ENCODE results near the gene SLC40A1.

Gene SLC40A1

DNA sequence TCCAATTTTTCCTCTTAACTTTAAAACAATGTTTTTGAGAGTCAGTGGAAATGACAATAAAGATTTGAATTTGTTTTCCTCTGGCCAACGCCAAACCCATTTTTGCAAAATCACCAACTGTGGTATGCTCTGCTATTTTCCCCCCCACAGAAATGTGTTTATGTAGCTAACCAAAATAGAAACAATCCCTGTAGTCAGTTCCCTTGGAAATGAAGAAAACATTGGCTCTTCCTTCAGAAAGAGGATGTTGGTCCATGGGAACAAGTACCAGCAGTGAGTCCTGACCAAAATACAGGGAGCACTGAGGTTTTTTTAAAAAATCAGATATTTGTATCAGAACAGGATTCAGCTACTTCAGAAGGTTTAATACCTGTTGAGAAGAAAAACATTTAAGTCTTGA lies 65.3 kb downstream of the SLC40A1 start:
- Histone ChIP-seq H3K9ac (ENCODE audit: low read length) (no peak overlapping the region), H3K4me3 (ENCODE audit: low read depth, low read length) (no peak overlapping the region), H4K8ac (ENCODE audit: low read depth, low read length) (no peak overlapping the region), H4K91ac (ENCODE audit: low read depth, low read length) (no peak overlapping the region), H2AK5ac (ENCODE audit: low read length) (no peak overlapping the region), H3K23ac (ENCODE audit: low read length) (no peak overlapping the region), H3K27ac (ENCODE audit: low read depth, low read length) (no peak overlapping the region), H3K14ac (ENCODE audit: low read length) (no peak overlapping the region), H3K27me3 (ENCODE audit: insufficient read depth, low read length) (no peaks in the 10 kb centered on the region), H2BK12ac (ENCODE audit: low read length) (no peak overlapping the region), H3K79me1 (ENCODE audit: low read length) (peaks cover 4% of the 10 kb centered on the region), H3K9me3 (ENCODE audit: insufficient read depth, low read depth, low read length) (no peaks in the 10 kb centered on the region), H4K12ac (ENCODE audit: low read depth, low read length) (no peak overlapping the region), H3K4me1 (ENCODE audit: control insufficient read depth in 1 of 2, insufficient read depth in 2 of 2, low read length in 2 of 2) (peaks cover 2 to 5% of the 10 kb centered on the region in 2 experiments), H2BK5ac (ENCODE audit: low read depth, low read length, poor library complexity) (no peak overlapping the region), H3K4ac (ENCODE audit: low read depth, low read length) (no peak overlapping the region), H3K36me3 (ENCODE audit: control insufficient read depth in 1 of 2, insufficient read depth in 2 of 2, low read length in 2 of 2) (no peaks in the 10 kb centered on the region), H3K18ac (ENCODE audit: low read length) (no peak overlapping the region), H3K79me2 (ENCODE audit: control insufficient read depth, insufficient read depth, low read length, poor library complexity) (no peaks in the 10 kb centered on the region), H2AFZ (ENCODE audit: insufficient read depth, low read length, poor library complexity) (no peak overlapping the region), H2BK120ac (ENCODE audit: insufficient read depth, low read length, poor library complexity) (no peak overlapping the region), H3K4me2 (ENCODE audit: low read length) (no peak overlapping the region)
- DNase-seq: no peak
- no CpG with 5 or more reads among the region's 1 CpG for WGBS (ENCODE audit: extremely low coverage, insufficient coverage, insufficient read length)

DNA sequence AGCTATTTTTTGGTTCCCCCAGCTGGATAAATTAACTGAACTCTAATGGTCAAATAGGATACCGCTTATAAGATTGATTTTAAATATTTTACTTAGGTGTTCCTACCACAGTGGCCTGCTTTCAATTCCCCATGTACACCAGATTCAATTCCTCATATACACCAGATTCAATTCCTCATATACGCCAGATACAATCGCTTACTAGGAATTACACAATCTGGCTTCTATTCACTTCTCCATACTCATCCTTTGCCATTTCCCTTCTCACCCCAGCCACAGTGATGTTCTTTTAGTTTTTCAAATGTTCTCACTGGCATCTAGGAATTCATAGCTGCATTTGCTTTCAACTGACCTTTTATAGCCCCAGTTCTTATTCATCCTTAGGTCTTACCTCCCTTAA lies 66.5 kb downstream of the SLC40A1 start:
- Histone ChIP-seq H3K79me2 (ENCODE audit: control insufficient read depth, insufficient read depth, low read length, poor library complexity) (no peaks in the 10 kb centered on the region), H3K4me2 (ENCODE audit: low read length) (no peak overlapping the region), H3K79me1 (ENCODE audit: low read length) (no peaks in the 10 kb centered on the region), H3K4me1 (ENCODE audit: control insufficient read depth in 1 of 2, insufficient read depth in 2 of 2, low read length in 2 of 2) (peaks cover 0 to 3% of the 10 kb centered on the region in 2 experiments), H3K9ac (ENCODE audit: low read length) (no peak overlapping the region), H3K36me3 (ENCODE audit: control insufficient read depth in 1 of 2, insufficient read depth in 2 of 2, low read length in 2 of 2) (no peaks in the 10 kb centered on the region), H3K23ac (ENCODE audit: low read length) (no peak overlapping the region), H2BK120ac (ENCODE audit: insufficient read depth, low read length, poor library complexity) (no peak overlapping the region), H4K8ac (ENCODE audit: low read depth, low read length) (no peak overlapping the region), H2BK12ac (ENCODE audit: low read length) (no peak overlapping the region), H3K27ac (ENCODE audit: low read depth, low read length) (no peak overlapping the region), H2AFZ (ENCODE audit: insufficient read depth, low read length, poor library complexity) (no peak overlapping the region), H4K91ac (ENCODE audit: low read depth, low read length) (no peak overlapping the region), H2BK5ac (ENCODE audit: low read depth, low read length, poor library complexity) (no peak overlapping the region), H3K4me3 (ENCODE audit: low read depth, low read length) (no peak overlapping the region), H4K12ac (ENCODE audit: low read depth, low read length) (no peak overlapping the region), H2AK5ac (ENCODE audit: low read length) (no peak overlapping the region), H3K14ac (ENCODE audit: low read length) (no peak overlapping the region), H3K18ac (ENCODE audit: low read length) (no peak overlapping the region), H3K9me3 (ENCODE audit: insufficient read depth, low read depth, low read length) (peaks cover 3% of the 10 kb centered on the region), H3K27me3 (ENCODE audit: insufficient read depth, low read length) (no peaks in the 10 kb centered on the region), H3K4ac (ENCODE audit: low read depth, low read length) (no peak overlapping the region)
- DNase-seq: no peak
- no CpG with 5 or more reads among the region's 3 CpGs for WGBS (ENCODE audit: extremely low coverage, insufficient coverage, insufficient read length)

DNA sequence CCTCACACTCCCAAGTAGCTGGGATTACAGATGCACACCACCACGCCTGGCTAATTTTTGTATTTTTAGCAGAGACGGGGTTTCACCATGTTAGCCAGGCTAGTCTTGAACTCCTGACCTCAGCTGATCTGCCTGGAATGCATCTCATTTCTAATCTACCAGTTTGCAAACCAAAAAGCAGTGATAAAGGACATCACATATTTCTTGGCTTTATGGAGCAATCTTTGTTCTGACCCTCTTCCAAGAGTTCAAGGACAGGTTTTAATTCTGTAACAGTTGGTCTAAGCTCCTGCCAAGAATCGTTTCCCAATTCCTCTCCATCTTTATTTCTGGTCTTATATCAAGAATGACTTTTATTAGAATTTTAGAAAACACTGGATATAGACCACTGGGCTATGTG lies 67.7 kb downstream of the SLC40A1 start:
- H3K4me1 ChIP-seq (ENCODE audit: control insufficient read depth in 1 of 2, insufficient read depth in 2 of 2, low read length in 2 of 2): peaks cover 0 to 1% of the 10 kb centered on the region in 2 experiments

DNA sequence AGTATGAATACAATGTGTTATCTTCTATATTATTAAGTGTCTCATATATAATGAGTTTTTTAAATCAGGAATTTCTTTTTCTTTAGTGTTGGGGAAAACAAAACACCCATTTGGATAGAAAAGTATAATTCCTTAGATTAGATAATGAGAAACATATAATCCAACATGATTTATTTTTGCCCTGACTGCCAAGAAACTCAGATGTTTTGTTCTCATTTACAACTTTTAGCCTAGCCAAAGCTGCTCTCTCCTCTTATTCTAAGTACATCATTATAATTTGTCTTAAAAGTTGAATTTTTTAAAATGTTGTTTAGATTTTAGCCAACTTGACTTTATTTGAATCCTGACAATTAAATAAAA lies 68.6 kb downstream of the SLC40A1 start:
- Histone ChIP-seq H4K8ac (ENCODE audit: low read depth, low read length) (no peak overlapping the region), H3K14ac (ENCODE audit: low read length) (no peak overlapping the region), H3K79me1 (ENCODE audit: low read length) (peaks cover 2% of the 10 kb centered on the region), H3K4me2 (ENCODE audit: low read length) (no peak overlapping the region), H3K27me3 (ENCODE audit: insufficient read depth, low read length) (no peaks in the 10 kb centered on the region), H3K23ac (ENCODE audit: low read length) (no peak overlapping the region), H2BK5ac (ENCODE audit: low read depth, low read length, poor library complexity) (no peak overlapping the region), H3K36me3 (ENCODE audit: control insufficient read depth in 1 of 2, insufficient read depth in 2 of 2, low read length in 2 of 2) (no peaks in the 10 kb centered on the region), H3K4ac (ENCODE audit: low read depth, low read length) (no peak overlapping the region), H3K4me1 (ENCODE audit: control insufficient read depth in 1 of 2, insufficient read depth in 2 of 2, low read length in 2 of 2) (peaks cover 0 to 3% of the 10 kb centered on the region in 2 experiments), H3K9ac (ENCODE audit: low read length) (no peak overlapping the region), H3K4me3 (ENCODE audit: low read depth, low read length) (no peak overlapping the region), H4K91ac (ENCODE audit: low read depth, low read length) (no peak overlapping the region), H3K9me3 (ENCODE audit: insufficient read depth, low read depth, low read length) (peaks cover 3% of the 10 kb centered on the region), H2AK5ac (ENCODE audit: low read length) (no peak overlapping the region), H2AFZ (ENCODE audit: insufficient read depth, low read length, poor library complexity) (no peak overlapping the region), H3K18ac (ENCODE audit: low read length) (no peak overlapping the region), H2BK120ac (ENCODE audit: insufficient read depth, low read length, poor library complexity) (no peak overlapping the region), H3K79me2 (ENCODE audit: control insufficient read depth, insufficient read depth, low read length, poor library complexity) (no peaks in the 10 kb centered on the region), H4K12ac (ENCODE audit: low read depth, low read length) (no peak overlapping the region), H2BK12ac (ENCODE audit: low read length) (no peak overlapping the region), H3K27ac (ENCODE audit: low read depth, low read length) (no peak overlapping the region)
- DNase-seq: no peak

More for the DNA sequence above, 67.7 kb downstream of the SLC40A1 start:
- Histone ChIP-seq H4K91ac (ENCODE audit: low read depth, low read length) (no peak overlapping the region), H3K4me3 (ENCODE audit: low read depth, low read length) (no peak overlapping the region), H3K79me1 (ENCODE audit: low read length) (no peaks in the 10 kb centered on the region), H3K9ac (ENCODE audit: low read length) (no peak overlapping the region), H3K79me2 (ENCODE audit: control insufficient read depth, insufficient read depth, low read length, poor library complexity) (no peaks in the 10 kb centered on the region), H3K18ac (ENCODE audit: low read length) (no peak overlapping the region), H4K8ac (ENCODE audit: low read depth, low read length) (no peak overlapping the region), H2BK5ac (ENCODE audit: low read depth, low read length, poor library complexity) (no peak overlapping the region), H3K14ac (ENCODE audit: low read length) (no peak overlapping the region), H4K12ac (ENCODE audit: low read depth, low read length) (no peak overlapping the region), H3K36me3 (ENCODE audit: control insufficient read depth in 1 of 2, insufficient read depth in 2 of 2, low read length in 2 of 2) (no peaks in the 10 kb centered on the region), H2BK120ac (ENCODE audit: insufficient read depth, low read length, poor library complexity) (no peak overlapping the region), H2AK5ac (ENCODE audit: low read length) (no peak overlapping the region), H3K4me2 (ENCODE audit: low read length) (no peak overlapping the region), H3K4ac (ENCODE audit: low read depth, low read length) (no peak overlapping the region), H3K9me3 (ENCODE audit: insufficient read depth, low read depth, low read length) (peaks cover 3% of the 10 kb centered on the region), H3K27me3 (ENCODE audit: insufficient read depth, low read length) (no peaks in the 10 kb centered on the region), H3K23ac (ENCODE audit: low read length) (no peak overlapping the region), H2BK12ac (ENCODE audit: low read length) (no peak overlapping the region), H3K27ac (ENCODE audit: low read depth, low read length) (no peak overlapping the region), H2AFZ (ENCODE audit: insufficient read depth, low read length, poor library complexity) (no peak overlapping the region)
- no CpG with 5 or more reads among the region's 3 CpGs for WGBS (ENCODE audit: extremely low coverage, insufficient coverage, insufficient read length)
- no peak for DNase-seq

Measured in trophoblast cell (in vitro differentiated cells and primary cell).